K562 (cell line): ENCODE measurements around the gene TYW1. TPM values are rescaled to one million over a fixed set of nuclear protein-coding genes. Genes with fewer than 3 reads are reported as not detected.
"Not testable (repeated sequence)": the region's sequence is repeated elsewhere in the genome, so short reads cannot be mapped to it uniquely, and the experiment has no call there.

Experiments used
- ATAC-seq: fragments of 200-7000 bp; cut with Tn5 transposase; 3 replicates; pipeline ENCODE4 v1.9.1; 2020; ENCODE audit warnings: moderate library complexity
- BruUV-seq: library from RNA; stranded (reverse); fragments of 400-500 nt; replicated peaks from 2 replicates; lab custom pipeline; 2021; lab: Mats Ljungman, UMichigan
- CTCF ChIA-PET: fragments of 300-600 bp; formaldehyde crosslinking; extraction: SDS; loops from one replicate; lab custom pipeline; 2021; ENCODE audit warnings: low intra/inter-chr PET ratio; lab: Yijun Ruan, JAX
- POLR2A ChIA-PET: fragments of 300-600, 350-650 bp; sonication (Branson Sonifier 250); formaldehyde crosslinking; extraction: SDS; loops from one replicate; lab custom pipeline; 2021; ENCODE audit warnings: antibody characterized with exemption, inconsistent platforms; lab: Yijun Ruan, JAX
- DNase-seq, 4 experiments: peaks; one replicate each; pipeline versions ENCODE4 v3.0.0 to v3.0.0-alpha.2; 2011 to 2018; ENCODE audit warnings: low spot score in 3 of 4, mixed read lengths in 3 of 4; ENCODE audit errors: extremely low read depth in 1 of 4
- FAIRE-seq: peaks from 2 replicates; lab custom pipeline; 2011; peaks lifted over from hg19 to GRCh38; lab: Jason Lieb, UNC
- H2AFZ ChIP-seq: 2 replicates; pipeline ENCODE4 v1.6.0; 2011; ENCODE audit warnings: low read depth, low read length, control low read depth, inconsistent platforms
- H3K27ac ChIP-seq: fragments of 200-600 bp; 3 replicates; pipeline ENCODE4 v1.8.0; 2011; ENCODE audit warnings: low read depth, mild to moderate bottlenecking, control low read depth, inconsistent platforms, low read length, moderate library complexity, mixed read lengths; ENCODE audit errors: extremely low read depth
- H3K27me3 ChIP-seq, 2 experiments: fragments of 300-600 bp in 1 of 2; 2 replicates in 1 of 2; 3 replicates in 1 of 2; pipeline versions ENCODE4 v1.6.0 to v1.8.0; 2011; ENCODE audit warnings: inconsistent platforms in 2 of 2, low read length in 2 of 2, mild to moderate bottlenecking in 1 of 2, mixed read lengths in 1 of 2, moderate library complexity in 1 of 2; ENCODE audit not compliant: control insufficient read depth in 2 of 2, insufficient read depth in 2 of 2
- H3K36me3 ChIP-seq: fragments of 300-600 bp; 3 replicates; pipeline ENCODE4 v1.8.0; 2011; ENCODE audit warnings: mild to moderate bottlenecking, low read length, inconsistent platforms; ENCODE audit not compliant: control insufficient read depth, insufficient read depth
- H3K4me1 ChIP-seq, 2 experiments: fragments of 200-600 bp in 1 of 2; replicated peaks in 1 of 2; 2 replicates in 1 of 2; 3 replicates in 1 of 2; pipeline versions ENCODE4 v1.5.1 to v1.8.0; 2011; ENCODE audit warnings: inconsistent platforms in 2 of 2, low read length in 2 of 2, mild to moderate bottlenecking in 1 of 2, mixed read lengths in 1 of 2, moderate library complexity in 1 of 2; ENCODE audit not compliant: control insufficient read depth in 2 of 2, insufficient read depth in 2 of 2
- H3K4me2 ChIP-seq: 2 replicates; pipeline ENCODE4 v1.6.1; 2011; ENCODE audit warnings: low read length, control low read depth, inconsistent platforms, mixed read lengths; ENCODE audit not compliant: insufficient read depth
- H3K4me3 ChIP-seq: fragments of 200-600 bp; sonication (generic), shearing (Covaris generic); 2 replicates; pipeline ENCODE4 v1.5.1; 2016; ENCODE audit warnings: control low read depth, inconsistent platforms
- H3K79me2 ChIP-seq: fragments of 200-600 bp; 3 replicates; pipeline ENCODE4 v1.8.0; 2011; ENCODE audit warnings: low read length, inconsistent platforms; ENCODE audit not compliant: control insufficient read depth, insufficient read depth
- H3K9ac ChIP-seq, 2 experiments: 2 replicates each; pipeline versions ENCODE4 v1.6.0 to v1.6.1; 2011; ENCODE audit warnings: low read depth in 2 of 2, low read length in 2 of 2, control low read depth in 1 of 2, inconsistent platforms in 1 of 2, mild to moderate bottlenecking in 1 of 2, mixed read lengths in 1 of 2; ENCODE audit not compliant: insufficient read depth in 1 of 2
- H3K9me1 ChIP-seq: one replicate; pipeline ENCODE4 v1.6.0; 2011; ENCODE audit warnings: inconsistent platforms, mild to moderate bottlenecking, low read length, moderate library complexity; ENCODE audit not compliant: control insufficient read depth, insufficient read depth
- H3K9me3 ChIP-seq: replicated peaks from 2 replicates; pipeline ENCODE4 v1.5.1; 2011; ENCODE audit warnings: low read depth, low read length, inconsistent platforms; ENCODE audit not compliant: control insufficient read depth, insufficient read depth
- H4K20me1 ChIP-seq: replicated peaks from 2 replicates; pipeline ENCODE4 v1.6.1; 2011; ENCODE audit warnings: low read length, inconsistent platforms, mixed read lengths; ENCODE audit not compliant: control insufficient read depth, insufficient read depth
- CBX1 ChIP-seq: sonication (generic); IDR thresholded peaks from 2 replicates; pipeline ENCODE4 v1.6.1; 2016; ENCODE audit warnings: antibody characterized with exemption, low read depth, mild to moderate bottlenecking
- GTF2F1 ChIP-seq: IDR thresholded peaks from 2 replicates; pipeline ENCODE4 v1.6.1; 2011; ENCODE audit warnings: low read depth, low read length, improper control_type of control experiment
- JUN ChIP-seq, 2 experiments: sonication (generic) in 1 of 2; formaldehyde crosslinking in 1 of 2; IDR thresholded peaks; 2 replicates each; pipeline versions ENCODE4 v1.6.1 to v1.8.0; 2012 to 2022; ENCODE audit warnings: borderline replicate concordance in 2 of 2, mild to moderate bottlenecking in 2 of 2, improper control_type of control experiment in 1 of 2, low read depth in 1 of 2, low read length in 1 of 2, missing genetic modification reagents in 1 of 2
- NCOA6 ChIP-seq: fragments of 450-650 bp; IDR thresholded peaks from 2 replicates; pipeline ENCODE4 v1.6.1; 2017; ENCODE audit warnings: mild to moderate bottlenecking
- NFXL1 ChIP-seq: fragments of 450-650 bp; formaldehyde crosslinking; IDR thresholded peaks from 2 replicates; pipeline ENCODE4 v1.4.0; 2021; ENCODE audit warnings: mild to moderate bottlenecking
- PHB ChIP-seq: fragments of 250-450 bp; sonication (Bioruptor Pico); IDR thresholded peaks from 2 replicates; pipeline ENCODE4 v1.5.0; 2021
- ZNF57 ChIP-seq: fragments of 450-650 bp; formaldehyde crosslinking; IDR thresholded peaks from 2 replicates; pipeline ENCODE4 v1.4.0; 2020; ENCODE audit warnings: mild to moderate bottlenecking, moderate library complexity
- WGBS: fragments of 100-300 bp; shearing (Covaris generic); methylation state at CpG from one replicate; pipeline ENCODE4 v1.1.6; 2016; ENCODE audit warnings: low coverage, mixed read lengths; ENCODE audit not compliant: insufficient coverage; ENCODE audit errors: missing lambda C conversion rate; 5-methylcytosine and 5-hydroxymethylcytosine counted together
- in situ Hi-C: fragments of 300-500 bp; cut with MboI; formaldehyde crosslinking; loops from 4 replicates; pipeline ENCODE4 v1.15.0; 2018; ENCODE audit warnings: inconsistent platforms, mixed read lengths
- intact Hi-C: fragments of 100-400 bp; cut with micrococcal nuclease; formaldehyde crosslinking; loops from 2 replicates; pipeline ENCODE4 v1.14.2; 2022
- polyA plus RNA-seq, 8 experiments: library from polyadenylated mRNA; depleted of rRNA in 4 of 8; stranded (reverse) in 5 of 8; unstranded in 3 of 8; fragments of >200 nt; fragmentation: Nextera tagmentation in 2 of 8; fragmentation: Illumina TruSeq in 1 of 8; extraction: Ambion mirVana in 2 of 8; extraction: Trizol in 1 of 8; gene quantifications; 2 replicates each; pipeline versions ENCODE4 v1.2.1 to v1.2.3, GENCODE V29; 2011 to 2014; ENCODE audit warnings: inconsistent platforms in 1 of 8, missing spikeins in 1 of 8
- total RNA-seq, 7 experiments: library from RNA; depleted of rRNA in 6 of 7; stranded (reverse); fragments of >200 nt in 6 of 7; fragmentation: Illumina TruSeq in 2 of 7; extraction: Trizol in 2 of 7; gene quantifications; 2 replicates each; pipeline versions ENCODE4 v1.2.1 to v1.2.3, GENCODE V29; 2011 to 2021; ENCODE audit warnings: low replicate concordance in 1 of 7
- TF ChIP-seq, protein P1 (sequence below): fragments of 450-650 bp; IDR thresholded peaks from 2 replicates; pipeline ENCODE4 v1.6.1; 2016; ENCODE audit warnings: low read depth, mild to moderate bottlenecking, moderate library complexity

The TYW1 gene
- total and polyA plus RNA-seq, 9 of the 15 experiments (the other 6 are each of a cell fraction or from before 2014, with no cell fraction given), result 17.4 to 32.0 (median 26.2) TPM

GRCh38 chr7:67251986-67252558 lies 255.4 kb downstream of the TYW1 start (continued):
- TF ChIP-seq PHB (no peak), JUN (IDR thresholded peaks at IDR 0.05; ENCODE audit: borderline replicate concordance, low read depth, low read length) (0 out of 2 replicates have a peak, but pooled peaks have one; percentile 21), JUN (CRISPR knock-in tag; IDR thresholded peaks at IDR 0.05; ENCODE audit: borderline replicate concordance) (no peak), GTF2F1 (no peak), ZNF57 (no peak), NCOA6 (no peak), NFXL1 (CRISPR knock-in tag) (no peak), CBX1 (peak; percentile 96)
- TF ChIP-seq, protein P1, sequence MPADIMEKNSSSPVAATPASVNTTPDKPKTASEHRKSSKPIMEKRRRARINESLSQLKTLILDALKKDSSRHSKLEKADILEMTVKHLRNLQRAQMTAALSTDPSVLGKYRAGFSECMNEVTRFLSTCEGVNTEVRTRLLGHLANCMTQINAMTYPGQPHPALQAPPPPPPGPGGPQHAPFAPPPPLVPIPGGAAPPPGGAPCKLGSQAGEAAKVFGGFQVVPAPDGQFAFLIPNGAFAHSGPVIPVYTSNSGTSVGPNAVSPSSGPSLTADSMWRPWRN, result no peak

DNA sequence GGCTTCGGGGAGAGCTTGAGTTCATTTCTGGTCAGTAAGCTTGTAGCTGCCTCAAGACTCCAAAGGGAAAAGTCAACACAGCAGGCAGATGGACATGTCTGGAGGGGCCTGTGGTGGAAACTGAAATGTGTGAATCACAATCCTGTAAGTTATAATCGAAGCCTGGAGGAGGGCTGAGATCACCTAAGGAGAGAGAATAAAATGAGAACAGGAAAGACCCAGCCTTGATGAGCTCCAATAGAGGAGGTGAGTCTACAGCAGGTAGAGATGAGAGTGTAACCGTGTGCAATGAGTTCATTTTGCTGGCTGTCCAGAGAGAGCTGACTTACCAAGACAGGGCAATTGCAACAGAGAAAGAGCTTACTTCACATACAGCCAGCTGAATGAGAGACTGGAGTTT lies 258.4 kb downstream of the TYW1 start:
- intact Hi-C loops, BruUV-seq, H3K4me3 ChIP-seq, H3K9me1 ChIP-seq, CTCF ChIA-PET, POLR2A ChIA-PET, FAIRE-seq, H3K9me3 ChIP-seq, H3K9ac ChIP-seq, ATAC-seq, H3K27me3 ChIP-seq, in situ Hi-C loops, DNase-seq, H3K36me3 ChIP-seq, H2AFZ ChIP-seq, H3K4me2 ChIP-seq, H3K79me2 ChIP-seq, H3K4me1 ChIP-seq, H4K20me1 ChIP-seq, H3K27ac ChIP-seq: not testable (repeated sequence)
- 21% methylated on average over 1 of the region's 3 CpGs for WGBS
